OCI-LY1 (cell line): ENCODE results near the gene ZFP64.

Experiments used
- H2AFZ ChIP-seq: fragments of 200-600 bp; sonication (generic), shearing (Covaris generic); 2 replicates; pipeline ENCODE4 v1.6.0; 2014; ENCODE audit warnings: antibody characterized with exemption, mild to moderate bottlenecking, low read length
- H3F3A ChIP-seq: fragments of 200-600 bp; sonication (generic), shearing (Covaris generic); 2 replicates; pipeline ENCODE4 v1.6.0; 2014; ENCODE audit warnings: mild to moderate bottlenecking, antibody characterized with exemption, low read length, moderate library complexity; ENCODE audit not compliant: insufficient read depth
- H3K27ac ChIP-seq: fragments of 200-600 bp; sonication (generic); 2 replicates; pipeline ENCODE4 v1.5.1; 2014; ENCODE audit warnings: low read length, mixed run types, mild to moderate bottlenecking, low read depth; ENCODE audit not compliant: poor library complexity, severe bottlenecking
- H3K27me3 ChIP-seq: fragments of 200-600 bp; sonication (generic); 2 replicates; pipeline ENCODE4 v1.6.0; 2014; ENCODE audit warnings: antibody characterized with exemption, mild to moderate bottlenecking, low read length, moderate library complexity; ENCODE audit not compliant: insufficient read depth
- H3K36me3 ChIP-seq: fragments of 200-600 bp; sonication (generic); 2 replicates; pipeline ENCODE4 v1.6.1; 2014; ENCODE audit warnings: mild to moderate bottlenecking, antibody characterized with exemption, low read length, moderate library complexity, mixed read lengths; ENCODE audit not compliant: insufficient read depth
- H3K4me1 ChIP-seq: fragments of 200-600 bp; sonication (generic); 2 replicates; pipeline ENCODE4 v1.5.1; 2014; ENCODE audit warnings: mild to moderate bottlenecking, low read length, moderate library complexity; ENCODE audit not compliant: insufficient read depth, severe bottlenecking
- H3K4me2 ChIP-seq: fragments of 200-600 bp; sonication (generic), shearing (Covaris generic); 2 replicates; pipeline ENCODE4 v1.6.1; 2014; ENCODE audit warnings: low read length
- H3K4me3 ChIP-seq: fragments of 200-600 bp; sonication (generic); 2 replicates; pipeline ENCODE4 v1.5.1; 2014; ENCODE audit warnings: low read length, low read depth, mild to moderate bottlenecking, mixed read lengths; ENCODE audit not compliant: poor library complexity, severe bottlenecking
- H3K79me2 ChIP-seq: fragments of 200-600 bp; shearing (Covaris generic); 2 replicates; pipeline ENCODE4 v1.6.1; 2016; ENCODE audit warnings: mixed run types, low read length, mixed read lengths; ENCODE audit not compliant: insufficient read depth
- H3K9ac ChIP-seq: fragments of 200-600 bp; sonication (generic), shearing (Covaris generic); 2 replicates; pipeline ENCODE4 v1.6.1; 2014; ENCODE audit warnings: mild to moderate bottlenecking, low read length, mixed read lengths
- H3K9me2 ChIP-seq: fragments of 200-600 bp; sonication (generic), shearing (Covaris generic); 2 replicates; pipeline ENCODE4 v1.6.1; 2014; ENCODE audit warnings: low read depth, mild to moderate bottlenecking, low read length, mixed read lengths
- H3K9me3 ChIP-seq: fragments of 200-600 bp; shearing (Covaris generic); 2 replicates; pipeline ENCODE4 v1.6.1; 2014; ENCODE audit warnings: low read length, mixed read lengths
- H4K20me1 ChIP-seq: fragments of 200-600 bp; sonication (generic), shearing (Covaris generic); 2 replicates; pipeline ENCODE4 v1.6.0; 2016; ENCODE audit warnings: mild to moderate bottlenecking, low read length; ENCODE audit not compliant: insufficient read depth
- CTCF ChIP-seq: fragments of 200-600 bp; sonication (generic), shearing (Covaris generic); IDR thresholded peaks from 2 replicates; pipeline ENCODE4 v1.5.1; 2017; ENCODE audit warnings: mild to moderate bottlenecking, antibody characterized with exemption, low read length, moderate library complexity, mixed read lengths
- EZH2 ChIP-seq: fragments of 200-600 bp; sonication (generic), shearing (Covaris generic); IDR thresholded peaks from 2 replicates; pipeline ENCODE4 v1.8.0; 2017; ENCODE audit warnings: borderline replicate concordance, mixed run types, mild to moderate bottlenecking, antibody characterized with exemption, low read length, moderate library complexity, mixed read lengths

Gene ZFP64

GRCh38 chr20:52236292-52236691 is 44.7 kb upstream of the ZFP64 start:
- Histone ChIP-seq H3K9me2 (no peaks in the 10 kb centered on the region), H3K4me1 (no peaks in the 10 kb centered on the region), H3K36me3 (no peaks in the 10 kb centered on the region)

GRCh38 chr20:52235129-52235528 is 43.5 kb upstream of the ZFP64 start:
- TF ChIP-seq EZH2 (no peak), CTCF (no peak)
- H2AFZ ChIP-seq = no peak overlapping the region
- no peaks in the 10 kb centered on the region for H4K20me1 ChIP-seq
- H3K4me1 ChIP-seq = no peaks in the 10 kb centered on the region
- no peaks in the 10 kb centered on the region for H3K79me2 ChIP-seq
- no peak overlapping the region for H3K27ac ChIP-seq
- no peaks in the 10 kb centered on the region for H3K36me3 ChIP-seq
- no peaks in the 10 kb centered on the region for H3K9me3 ChIP-seq
- H3K4me3 ChIP-seq = no peak overlapping the region
- no peaks in the 10 kb centered on the region; the same call in 1 of the 2 replicates for H3K27me3 ChIP-seq
- H3K9me2 ChIP-seq = no peaks in the 10 kb centered on the region
- H3F3A ChIP-seq = no peaks in the 10 kb centered on the region
- no peak overlapping the region for H3K9ac ChIP-seq
- H3K4me2 ChIP-seq = no peak overlapping the region

More at GRCh38 chr20:52236292-52236691, 44.7 kb upstream of the ZFP64 start:
- H3K27ac ChIP-seq = no peak overlapping the region
- no peak overlapping the region for H3K4me2 ChIP-seq
- no peaks in the 10 kb centered on the region; the same call in 1 of the 2 replicates for H3K27me3 ChIP-seq
- H3K9me3 ChIP-seq = no peaks in the 10 kb centered on the region
- H4K20me1 ChIP-seq = no peaks in the 10 kb centered on the region
- no peak for TF ChIP-seq EZH2
- no peak for TF ChIP-seq CTCF
- H3F3A ChIP-seq = no peaks in the 10 kb centered on the region
- no peaks in the 10 kb centered on the region for H3K79me2 ChIP-seq
- H2AFZ ChIP-seq = no peak overlapping the region
- no peak overlapping the region for H3K4me3 ChIP-seq
- H3K9ac ChIP-seq = no peak overlapping the region

- no peak overlapping the region for H3K4me3 ChIP-seq
- no peak overlapping the region for H3K9ac ChIP-seq
- H4K20me1 ChIP-seq = no peaks in the 10 kb centered on the region
- H2AFZ ChIP-seq = no peak overlapping the region
- H3K27me3 ChIP-seq = no peaks in the 10 kb centered on the region; the same call in 1 of the 2 replicates
- H3K27ac ChIP-seq = no peak overlapping the region
- H3K9me3 ChIP-seq = no peaks in the 10 kb centered on the region
- H3F3A ChIP-seq = no peaks in the 10 kb centered on the region
- no peaks in the 10 kb centered on the region for H3K9me2 ChIP-seq
- no peaks in the 10 kb centered on the region for H3K4me1 ChIP-seq
- TF ChIP-seq CTCF = no peak
- TF ChIP-seq EZH2 = no peak
- no peaks in the 10 kb centered on the region for H3K36me3 ChIP-seq
- H3K4me2 ChIP-seq = no peak overlapping the region
- no peaks in the 10 kb centered on the region for H3K79me2 ChIP-seq
Observed at GRCh38 chr20:52234302-52235045, 42.9 kb upstream of the ZFP64 start.
